Breast epithelium (tissue), 3 donors: ENCODE measurements around the gene SYNJ2.
"Not testable (repeated sequence)": the region's sequence is repeated elsewhere in the genome, so short reads cannot be mapped to it uniquely, and the experiment has no call there.

ENCODE experiments used
- CTCF ChIP-seq, 3 donors: fragments of 450-650 bp; IDR thresholded peaks; one replicate each; pipeline ENCODE4 v1.5.1; 2016 to 2017; ENCODE audit warnings: antibody characterized with exemption in 3 of 3, mild to moderate bottlenecking in 3 of 3, moderate library complexity in 3 of 3
- POLR2A ChIP-seq: fragments of 450-650 bp; IDR thresholded peaks from one replicate; pipeline ENCODE4 v1.6.1; 2016; ENCODE audit warnings: antibody characterized with exemption, mild to moderate bottlenecking, moderate library complexity

- not testable (repeated sequence) for TF ChIP-seq CTCF (IDR thresholded peaks at IDR 0.05); POLR2A
Observed at GRCh38 chr6:157950899-157951298, 30.8 kb upstream of the SYNJ2 start.
